HEK293 (cell line): ENCODE results near the gene NOXO1.

Experiments
- CTCF ChIA-PET: fragments of 350-600 bp; formaldehyde crosslinking; extraction: SDS; loops from one replicate; lab custom pipeline; 2021; ENCODE audit warnings: antibody characterized with exemption; lab: Yijun Ruan, JAX
- POLR2A ChIA-PET: fragments of 300-600 bp; formaldehyde crosslinking; extraction: SDS; loops from one replicate; lab custom pipeline; 2020; ENCODE audit warnings: antibody characterized with exemption, inconsistent platforms; lab: Yijun Ruan, JAX
- H3K27ac ChIP-seq: fragments of 200-500 bp; sonication (Bioruptor generic); 2 replicates; pipeline ENCODE4 v1.5.1; 2014; ENCODE audit warnings: low read depth, low read length, control low read depth, inconsistent platforms; ENCODE audit errors: extremely low read depth
- H3K36me3 ChIP-seq, 2 experiments: fragments of 200-500 bp in 1 of 2; sonication (Bioruptor generic) in 1 of 2; 1 replicate in 1 of 2; 2 replicates in 1 of 2; pipeline ENCODE4 v1.5.1; 2014 to 2017; ENCODE audit warnings: inconsistent platforms in 2 of 2, low read length in 2 of 2; ENCODE audit not compliant: control insufficient read depth in 2 of 2, insufficient read depth in 1 of 2
- H3K4me1 ChIP-seq: fragments of 200-500 bp; sonication (Bioruptor generic); 2 replicates; pipeline ENCODE4 v1.5.1; 2014; ENCODE audit warnings: mild to moderate bottlenecking, low read length, inconsistent platforms; ENCODE audit not compliant: control insufficient read depth, insufficient read depth
- H3K4me3 ChIP-seq: 2 replicates; pipeline ENCODE4 v1.5.1; 2011; ENCODE audit warnings: low read depth, mild to moderate bottlenecking, control low read depth, low read length, moderate library complexity
- H3K9me3 ChIP-seq: fragments of 200-500 bp; sonication (Bioruptor generic); 2 replicates; pipeline ENCODE4 v1.5.1; 2014; ENCODE audit warnings: low read depth, low read length, inconsistent platforms; ENCODE audit not compliant: control insufficient read depth, insufficient read depth
- GLIS2 ChIP-seq: fragments of 450-650 bp; formaldehyde crosslinking; IDR thresholded peaks from 2 replicates; pipeline ENCODE4 v1.5.1; 2016; ENCODE audit warnings: missing biosample characterization, missing genetic modification characterization
- SETDB1 ChIP-seq: IDR thresholded peaks from one replicate; pipeline ENCODE4 v1.6.1; 2017; ENCODE audit warnings: mild to moderate bottlenecking, low read length, moderate library complexity, mixed read lengths; ENCODE audit not compliant: insufficient read length
- SP3 ChIP-seq: fragments of 450-650 bp; formaldehyde crosslinking; IDR thresholded peaks from 2 replicates; pipeline ENCODE4 v1.5.1; 2016; ENCODE audit warnings: missing biosample characterization, missing genetic modification characterization
- ZNF140 ChIP-seq: fragments of 450-650 bp; formaldehyde crosslinking; IDR thresholded peaks from 2 replicates; pipeline ENCODE4 v1.5.1; 2016; ENCODE audit warnings: missing biosample characterization, missing genetic modification characterization
- ZNF184 ChIP-seq: fragments of 450-650 bp; IDR thresholded peaks from 2 replicates; pipeline ENCODE4 v1.5.1; 2018; ENCODE audit warnings: missing biosample characterization, mild to moderate bottlenecking, missing genetic modification characterization
- ZNF223 ChIP-seq: fragments of 450-650 bp; formaldehyde crosslinking; IDR thresholded peaks from 2 replicates; pipeline ENCODE4 v1.5.1; 2016; ENCODE audit warnings: missing biosample characterization, missing genetic modification characterization
- ZNF521 ChIP-seq: fragments of 450-650 bp; formaldehyde crosslinking; IDR thresholded peaks from 2 replicates; pipeline ENCODE4 v1.5.1; 2017; ENCODE audit warnings: missing biosample characterization, mild to moderate bottlenecking, missing genetic modification characterization
- ZNF555 ChIP-seq: fragments of 450-650 bp; formaldehyde crosslinking; conservative IDR thresholded peaks from 2 replicates; pipeline ENCODE4 v1.5.1; 2017; ENCODE audit warnings: missing biosample characterization, mild to moderate bottlenecking, missing genetic modification characterization, inconsistent platforms
- ZNF596 ChIP-seq: fragments of 450-650 bp; IDR thresholded peaks from 2 replicates; pipeline ENCODE4 v1.5.0; 2018; ENCODE audit warnings: missing biosample characterization, mild to moderate bottlenecking, missing genetic modification characterization, moderate library complexity
- ZNF707 ChIP-seq: fragments of 450-650 bp; formaldehyde crosslinking; IDR thresholded peaks from 2 replicates; pipeline ENCODE4 v1.5.1; 2016; ENCODE audit warnings: missing biosample characterization, missing genetic modification characterization
- TF ChIP-seq, protein P1 (sequence below): fragments of 450-650 bp; formaldehyde crosslinking; IDR thresholded peaks from 2 replicates; pipeline ENCODE4 v1.5.1; 2017; ENCODE audit warnings: missing biosample characterization, mild to moderate bottlenecking, missing genetic modification characterization, moderate library complexity
- TF ChIP-seq, protein P2 (sequence below): fragments of 450-650 bp; formaldehyde crosslinking; optimal IDR thresholded peaks from 2 replicates; pipeline ENCODE3; 2016; ENCODE audit warnings: missing biosample characterization, mild to moderate bottlenecking, missing genetic modification characterization
- TF ChIP-seq, protein P3 (sequence below): fragments of 450-650 bp; formaldehyde crosslinking; IDR thresholded peaks from 2 replicates; pipeline ENCODE4 v1.5.1; 2016; ENCODE audit warnings: missing biosample characterization, missing genetic modification characterization
- TF ChIP-seq, protein P4 (sequence below): fragments of 450-650 bp; formaldehyde crosslinking; IDR thresholded peaks from 2 replicates; pipeline ENCODE4 v1.5.1; 2016; ENCODE audit warnings: missing biosample characterization, missing genetic modification characterization
- TF ChIP-seq, protein P5 (sequence below): fragments of 450-650 bp; formaldehyde crosslinking; IDR thresholded peaks from 2 replicates; pipeline ENCODE4 v1.5.1; 2017; ENCODE audit warnings: missing biosample characterization, missing genetic modification characterization

The NOXO1 gene

DNA sequence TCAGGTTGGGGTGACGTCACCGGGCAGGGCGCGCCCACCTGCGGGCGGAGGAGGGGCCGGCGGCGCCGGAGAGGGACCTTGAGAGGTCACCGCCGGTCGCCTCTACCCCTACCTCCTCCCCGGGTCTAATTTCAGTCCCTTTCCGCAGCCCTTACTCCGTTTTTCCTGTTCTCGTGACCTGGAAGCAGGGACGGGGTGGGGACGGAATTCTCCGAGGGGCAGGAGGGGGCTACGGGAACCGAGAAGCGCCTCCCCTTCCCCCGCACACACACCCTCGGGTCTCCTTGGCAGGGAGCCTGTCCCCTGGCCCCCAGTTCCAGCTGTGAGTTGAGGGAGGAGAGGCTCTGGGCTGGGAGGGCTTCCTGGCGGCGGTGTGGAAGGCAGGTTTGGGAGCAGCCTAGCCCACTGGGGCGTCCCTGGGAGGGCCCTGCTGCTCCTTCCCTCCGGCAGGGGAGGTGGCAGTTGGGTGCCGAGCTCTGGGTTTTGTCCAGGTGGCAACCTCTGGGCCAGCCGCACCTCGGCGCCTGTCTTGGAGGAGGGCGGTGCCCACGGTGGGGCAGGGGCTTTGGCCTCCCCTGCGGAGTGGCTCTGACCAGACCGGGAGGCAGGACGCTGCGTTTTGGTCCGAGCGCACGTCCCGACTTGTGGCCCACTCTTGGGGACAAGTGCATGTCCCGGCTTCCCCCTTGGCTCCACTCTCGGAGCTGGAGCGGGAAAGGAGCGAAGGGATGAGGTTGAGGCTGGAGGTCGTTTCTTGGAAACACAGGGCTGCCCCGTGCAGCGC is 9.3 kb upstream of the NOXO1 start (continued):
- TF ChIP-seq, protein P1, sequence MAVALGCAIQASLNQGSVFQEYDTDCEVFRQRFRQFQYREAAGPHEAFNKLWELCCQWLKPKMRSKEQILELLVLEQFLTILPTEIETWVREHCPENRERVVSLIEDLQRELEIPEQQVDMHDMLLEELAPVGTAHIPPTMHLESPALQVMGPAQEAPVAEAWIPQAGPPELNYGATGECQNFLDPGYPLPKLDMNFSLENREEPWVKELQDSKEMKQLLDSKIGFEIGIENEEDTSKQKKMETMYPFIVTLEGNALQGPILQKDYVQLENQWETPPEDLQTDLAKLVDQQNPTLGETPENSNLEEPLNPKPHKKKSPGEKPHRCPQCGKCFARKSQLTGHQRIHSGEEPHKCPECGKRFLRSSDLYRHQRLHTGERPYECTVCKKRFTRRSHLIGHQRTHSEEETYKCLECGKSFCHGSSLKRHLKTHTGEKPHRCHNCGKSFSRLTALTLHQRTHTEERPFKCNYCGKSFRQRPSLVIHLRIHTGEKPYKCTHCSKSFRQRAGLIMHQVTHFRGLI: no peak
- TF ChIP-seq SP3: peak; percentile 70
- no peak for TF ChIP-seq ZNF707
- TF ChIP-seq, protein P2, sequence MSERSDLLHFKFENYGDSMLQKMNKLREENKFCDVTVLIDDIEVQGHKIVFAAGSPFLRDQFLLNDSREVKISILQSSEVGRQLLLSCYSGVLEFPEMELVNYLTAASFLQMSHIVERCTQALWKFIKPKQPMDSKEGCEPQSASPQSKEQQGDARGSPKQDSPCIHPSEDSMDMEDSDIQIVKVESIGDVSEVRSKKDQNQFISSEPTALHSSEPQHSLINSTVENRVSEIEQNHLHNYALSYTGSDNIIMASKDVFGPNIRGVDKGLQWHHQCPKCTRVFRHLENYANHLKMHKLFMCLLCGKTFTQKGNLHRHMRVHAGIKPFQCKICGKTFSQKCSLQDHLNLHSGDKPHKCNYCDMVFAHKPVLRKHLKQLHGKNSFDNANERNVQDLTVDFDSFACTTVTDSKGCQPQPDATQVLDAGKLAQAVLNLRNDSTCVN (tag by site-specific recombination): peak; percentile 36

DNA sequence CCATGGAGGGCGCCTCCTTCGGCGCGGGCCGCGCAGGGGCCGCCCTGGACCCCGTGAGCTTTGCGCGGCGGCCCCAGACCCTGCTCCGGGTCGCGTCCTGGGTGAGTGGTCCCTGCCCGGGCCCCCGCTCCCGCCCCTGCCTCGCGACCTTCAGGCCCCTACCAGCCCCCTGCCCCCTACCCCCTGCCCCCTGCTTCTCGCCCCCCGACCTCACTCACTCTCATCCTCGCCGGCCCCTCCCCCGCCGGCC is 8.8 kb upstream of the NOXO1 start:
- CTCF ChIA-PET: interaction anchor here (0.6 to 1.6 kb wide), 2 partner anchors 14 to 131 kb away, joined by 3 to 8 read pairs; no protein-coding TSS in a partner anchor
- Histone ChIP-seq H3K9me3 (no peaks in the 10 kb centered on the region), H3K4me1 (peaks cover 4% of the 10 kb centered on the region), H3K36me3 (peaks cover 0 to 22% of the 10 kb centered on the region in 2 experiments; a peak in 1 of 3 replicates), H3K27ac (no peak overlapping the region), H3K4me3 (peak overlapping the region; percentile 45)
- TF ChIP-seq ZNF521 (tag by site-specific recombination) (no peak), ZNF140 (no peak), SETDB1 (no peak), ZNF596 (no peak), ZNF223 (tag by site-specific recombination) (no peak), ZNF184 (no peak), GLIS2 (tag by site-specific recombination) (no peak), ZNF555 (tag by site-specific recombination) (no peak)
- TF ChIP-seq, protein P3, sequence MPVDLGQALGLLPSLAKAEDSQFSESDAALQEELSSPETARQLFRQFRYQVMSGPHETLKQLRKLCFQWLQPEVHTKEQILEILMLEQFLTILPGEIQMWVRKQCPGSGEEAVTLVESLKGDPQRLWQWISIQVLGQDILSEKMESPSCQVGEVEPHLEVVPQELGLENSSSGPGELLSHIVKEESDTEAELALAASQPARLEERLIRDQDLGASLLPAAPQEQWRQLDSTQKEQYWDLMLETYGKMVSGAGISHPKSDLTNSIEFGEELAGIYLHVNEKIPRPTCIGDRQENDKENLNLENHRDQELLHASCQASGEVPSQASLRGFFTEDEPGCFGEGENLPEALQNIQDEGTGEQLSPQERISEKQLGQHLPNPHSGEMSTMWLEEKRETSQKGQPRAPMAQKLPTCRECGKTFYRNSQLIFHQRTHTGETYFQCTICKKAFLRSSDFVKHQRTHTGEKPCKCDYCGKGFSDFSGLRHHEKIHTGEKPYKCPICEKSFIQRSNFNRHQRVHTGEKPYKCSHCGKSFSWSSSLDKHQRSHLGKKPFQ: no peak
- TF ChIP-seq, protein P4, sequence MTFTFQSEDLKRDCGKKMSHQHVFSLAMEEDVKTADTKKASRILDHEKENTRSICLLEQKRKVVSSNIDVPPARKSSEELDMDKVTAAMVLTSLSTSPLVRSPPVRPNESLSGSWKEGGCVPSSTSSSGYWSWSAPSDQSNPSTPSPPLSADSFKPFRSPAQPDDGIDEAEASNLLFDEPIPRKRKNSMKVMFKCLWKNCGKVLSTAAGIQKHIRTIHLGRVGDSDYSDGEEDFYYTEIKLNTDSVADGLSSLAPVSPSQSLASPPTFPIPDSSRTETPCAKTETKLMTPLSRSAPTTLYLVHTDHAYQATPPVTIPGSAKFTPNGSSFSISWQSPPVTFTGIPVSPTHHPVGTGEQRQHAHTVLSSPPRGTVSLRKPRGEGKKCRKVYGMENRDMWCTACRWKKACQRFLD (tag by site-specific recombination): no peak
- TF ChIP-seq, protein P5, sequence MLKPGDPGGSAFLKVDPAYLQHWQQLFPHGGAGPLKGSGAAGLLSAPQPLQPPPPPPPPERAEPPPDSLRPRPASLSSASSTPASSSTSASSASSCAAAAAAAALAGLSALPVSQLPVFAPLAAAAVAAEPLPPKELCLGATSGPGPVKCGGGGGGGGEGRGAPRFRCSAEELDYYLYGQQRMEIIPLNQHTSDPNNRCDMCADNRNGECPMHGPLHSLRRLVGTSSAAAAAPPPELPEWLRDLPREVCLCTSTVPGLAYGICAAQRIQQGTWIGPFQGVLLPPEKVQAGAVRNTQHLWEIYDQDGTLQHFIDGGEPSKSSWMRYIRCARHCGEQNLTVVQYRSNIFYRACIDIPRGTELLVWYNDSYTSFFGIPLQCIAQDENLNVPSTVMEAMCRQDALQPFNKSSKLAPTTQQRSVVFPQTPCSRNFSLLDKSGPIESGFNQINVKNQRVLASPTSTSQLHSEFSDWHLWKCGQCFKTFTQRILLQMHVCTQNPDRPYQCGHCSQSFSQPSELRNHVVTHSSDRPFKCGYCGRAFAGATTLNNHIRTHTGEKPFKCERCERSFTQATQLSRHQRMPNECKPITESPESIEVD (tag by site-specific recombination): no peak
- POLR2A ChIA-PET: interaction anchor here (1.5 to 1.7 kb wide), 2 partner anchors 19 to 25 kb away, joined by 6 to 8 read pairs; partner anchors contain the start of genes RPS2 and TBL3
